RWPE1 (cell line): ENCODE data around the gene JAK3.

ENCODE experiments used
- CTCF ChIA-PET: fragments of 350-600 bp; sonication (Branson Sonifier 250); formaldehyde crosslinking; extraction: SDS; loops from one replicate; lab custom pipeline; 2021; lab: Yijun Ruan, JAX
- POLR2A ChIA-PET: fragments of 400-600 bp; formaldehyde crosslinking; extraction: SDS; loops from one replicate; lab custom pipeline; 2020; ENCODE audit warnings: antibody characterized with exemption; ENCODE audit not compliant: low non-redundant PET; lab: Yijun Ruan, JAX
- DNase-seq: peaks from one replicate; pipeline ENCODE4 v3.0.0; 2012; ENCODE audit warnings: low spot score
- H3K27ac ChIP-seq: fragments of 450-650 bp; 2 replicates; pipeline ENCODE4 v1.5.1; 2017
- TF ChIP-seq, protein P1 (sequence below): fragments of 450-650 bp; conservative IDR thresholded peaks from 2 replicates; pipeline ENCODE4 v1.5.1; 2017; ENCODE audit warnings: low read depth, mild to moderate bottlenecking

The JAK3 gene

DNA sequence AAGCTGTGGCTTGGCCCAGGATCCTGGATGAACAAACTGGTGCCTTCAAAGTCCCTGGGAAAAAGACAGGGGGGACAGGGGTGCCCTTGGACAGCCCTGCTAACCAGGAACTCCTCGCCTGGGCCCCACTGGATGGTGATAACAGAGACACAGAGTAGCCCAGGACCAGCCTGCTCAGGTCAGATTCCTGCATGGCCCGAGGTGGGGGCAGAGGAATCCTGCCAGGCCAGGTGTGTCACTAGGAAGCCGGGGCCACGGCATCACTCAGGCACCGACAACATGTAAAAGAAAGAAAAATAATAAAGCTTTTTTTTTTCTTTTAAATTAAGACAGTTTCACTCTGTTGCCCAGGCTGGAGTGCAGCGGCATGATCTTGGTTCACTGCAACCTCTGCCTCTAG, 6.3 kb upstream of the JAK3 start:
- no peak overlapping the region for H3K27ac ChIP-seq
- CTCF ChIA-PET: interaction anchor here (0.5 to 1.4 kb wide), 4 partner anchors 10 to 1285 kb away, joined by 3 to 5 read pairs (median 4); partner anchors contain the start of gene CCDC124
- POLR2A ChIA-PET: no interaction called here
- TF ChIP-seq, protein P1, sequence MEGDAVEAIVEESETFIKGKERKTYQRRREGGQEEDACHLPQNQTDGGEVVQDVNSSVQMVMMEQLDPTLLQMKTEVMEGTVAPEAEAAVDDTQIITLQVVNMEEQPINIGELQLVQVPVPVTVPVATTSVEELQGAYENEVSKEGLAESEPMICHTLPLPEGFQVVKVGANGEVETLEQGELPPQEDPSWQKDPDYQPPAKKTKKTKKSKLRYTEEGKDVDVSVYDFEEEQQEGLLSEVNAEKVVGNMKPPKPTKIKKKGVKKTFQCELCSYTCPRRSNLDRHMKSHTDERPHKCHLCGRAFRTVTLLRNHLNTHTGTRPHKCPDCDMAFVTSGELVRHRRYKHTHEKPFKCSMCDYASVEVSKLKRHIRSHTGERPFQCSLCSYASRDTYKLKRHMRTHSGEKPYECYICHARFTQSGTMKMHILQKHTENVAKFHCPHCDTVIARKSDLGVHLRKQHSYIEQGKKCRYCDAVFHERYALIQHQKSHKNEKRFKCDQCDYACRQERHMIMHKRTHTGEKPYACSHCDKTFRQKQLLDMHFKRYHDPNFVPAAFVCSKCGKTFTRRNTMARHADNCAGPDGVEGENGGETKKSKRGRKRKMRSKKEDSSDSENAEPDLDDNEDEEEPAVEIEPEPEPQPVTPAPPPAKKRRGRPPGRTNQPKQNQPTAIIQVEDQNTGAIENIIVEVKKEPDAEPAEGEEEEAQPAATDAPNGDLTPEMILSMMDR: no peak
- DNase-seq: no peak

- TF ChIP-seq, protein P1: no peak
- peak overlapping the region; percentile 71 for H3K27ac ChIP-seq
- ChIA-PET POLR2A (interaction anchor here (0.6 kb wide), 1 partner anchor 311 kb away, joined by 3 read pairs; no protein-coding TSS in a partner anchor), CTCF (interaction anchor here (0.6 to 0.7 kb wide), 2 partner anchors 185 to 275 kb away, joined by 3 read pairs; no protein-coding TSS in a partner anchor)
- DNase-seq: no peak
These were observed 962 bp upstream of the JAK3 start for GRCh38 chr19:17848595-17849292.

DNA sequence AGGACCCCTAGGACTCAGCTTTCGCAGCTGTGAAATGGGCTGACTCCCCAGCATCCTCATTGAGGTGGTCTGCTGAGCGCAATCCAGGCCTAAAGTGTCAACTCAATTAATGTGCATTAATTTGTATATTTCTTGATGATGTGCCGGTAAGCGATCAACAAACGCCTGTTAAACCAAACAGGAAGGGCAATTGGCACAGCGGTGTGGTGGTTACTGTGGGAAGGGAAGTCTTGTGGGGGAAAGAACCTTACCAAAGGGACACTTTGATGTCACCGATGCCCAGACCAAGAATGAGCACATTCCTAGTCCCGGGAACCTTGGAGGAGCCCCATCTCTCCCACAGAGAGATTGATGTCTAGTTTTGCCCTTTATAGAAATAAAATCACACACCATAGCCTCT, 1.6 kb downstream of the JAK3 start:
- ChIA-PET POLR2A (no interaction called here), CTCF (interaction anchor here (0.7 kb wide), 1 partner anchor 1221 kb away, joined by 3 read pairs; no protein-coding TSS in a partner anchor)
- no peak overlapping the region for H3K27ac ChIP-seq
- TF ChIP-seq, protein P1: no peak
- DNase-seq: no peak

- POLR2A ChIA-PET: interaction anchor here (2.1 kb wide), 1 partner anchor 15 kb away, joined by 9 read pairs; the partner anchor contains the start of gene RPL18A
- TF ChIP-seq, protein P1: no peak
- CTCF ChIA-PET: interaction anchor here (0.6 kb wide), 2 partner anchors 10 to 37 kb away, joined by 3 to 4 read pairs; no protein-coding TSS in a partner anchor
- no peak for DNase-seq
- H3K27ac ChIP-seq: 0 out of 2 replicates have a peak overlapping the region, but pooled peaks have one; percentile 1
These were observed 3.8 kb downstream of the JAK3 start for GRCh38 chr19:17843908-17844490.

GRCh38 chr19:17843292-17843827, 4.4 kb downstream of the JAK3 start:
- ChIA-PET POLR2A (interaction anchor here (2.1 kb wide), 1 partner anchor 16 kb away, joined by 9 read pairs; the partner anchor contains the start of gene RPL18A), CTCF (interaction anchor here (0.6 kb wide), 1 partner anchor 13 kb away, joined by 3 read pairs; no protein-coding TSS in a partner anchor)
- no peak overlapping the region for H3K27ac ChIP-seq
- TF ChIP-seq, protein P1: no peak
- no peak for DNase-seq
